AG10803 (cell line): ENCODE data around the gene LDLRAD4.

Experiments
- DNase-seq: peaks from one replicate; pipeline ENCODE4 v3.0.0; 2010; ENCODE audit warnings: low read depth
- H3K4me3 ChIP-seq: 2 replicates; pipeline ENCODE4 v1.5.1; 2011; ENCODE audit warnings: mild to moderate bottlenecking, low read length, control low read depth
- CTCF ChIP-seq: conservative IDR thresholded peaks from 2 replicates; pipeline ENCODE4 v1.5.1; 2011; ENCODE audit warnings: mild to moderate bottlenecking, low read length, control low read depth, inconsistent platforms

LDLRAD4 gene

GRCh38 chr18:13493725-13494124, 275.2 kb downstream of the LDLRAD4 start:
- DNase-seq = no peak
- TF ChIP-seq CTCF = no peak
- no peak overlapping the region for H3K4me3 ChIP-seq

DNA sequence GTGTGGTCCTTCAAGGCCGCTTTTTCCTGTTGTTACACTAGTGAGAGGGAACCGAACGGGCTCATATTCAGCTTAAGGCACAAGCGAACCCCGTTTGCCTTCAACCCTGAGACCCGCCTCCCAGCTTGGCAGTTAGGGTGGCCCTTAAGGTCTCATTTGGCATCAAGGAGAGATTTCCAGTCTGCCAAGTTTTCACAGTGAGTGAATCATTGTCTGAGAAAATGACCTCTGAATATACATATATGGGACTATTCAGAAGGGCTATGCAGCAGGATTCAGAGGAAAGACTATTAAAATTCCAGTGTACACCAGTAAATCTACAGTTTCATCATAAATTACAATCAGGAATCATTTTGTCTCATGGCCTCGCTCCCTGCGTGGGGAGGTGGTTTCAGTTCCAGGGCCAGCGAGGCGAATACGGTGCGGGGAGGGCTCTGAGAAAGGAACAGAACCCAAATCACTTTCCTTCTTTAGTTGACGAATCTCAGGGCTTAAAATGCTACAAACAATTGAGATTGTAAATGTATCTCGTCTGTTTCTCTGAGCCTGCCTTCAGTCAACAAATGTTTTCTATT, 276.4 kb downstream of the LDLRAD4 start:
- TF ChIP-seq CTCF = no peak
- no peak overlapping the region for H3K4me3 ChIP-seq
- no peak for DNase-seq

DNA sequence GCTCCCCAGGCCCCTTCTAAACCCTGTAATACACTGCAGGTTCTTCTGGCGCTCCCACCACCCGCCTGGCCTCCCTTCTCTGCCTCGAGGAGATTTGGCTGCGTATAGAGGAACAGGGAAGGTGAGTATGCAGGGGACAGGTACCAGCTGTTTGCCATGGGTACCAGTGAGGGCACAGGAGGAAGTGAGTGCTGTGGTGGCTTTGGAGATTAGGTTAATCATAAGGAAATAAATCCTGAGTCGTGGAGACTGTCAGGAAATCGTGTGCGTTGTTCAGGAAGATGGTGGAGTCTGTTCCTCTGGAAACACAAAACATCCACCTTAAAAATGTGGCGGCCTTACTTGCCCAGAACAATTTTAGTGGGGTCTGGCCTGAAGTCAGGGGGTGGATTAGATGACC, 277.4 kb downstream of the LDLRAD4 start:
- no peak for DNase-seq
- H3K4me3 ChIP-seq = no peak overlapping the region
- no peak for TF ChIP-seq CTCF

- TF ChIP-seq CTCF = no peak
- no peak overlapping the region for H3K4me3 ChIP-seq
- DNase-seq = no peak
These were observed 278.2 kb downstream of the LDLRAD4 start for GRCh38 chr18:13496691-13497281.

DNA sequence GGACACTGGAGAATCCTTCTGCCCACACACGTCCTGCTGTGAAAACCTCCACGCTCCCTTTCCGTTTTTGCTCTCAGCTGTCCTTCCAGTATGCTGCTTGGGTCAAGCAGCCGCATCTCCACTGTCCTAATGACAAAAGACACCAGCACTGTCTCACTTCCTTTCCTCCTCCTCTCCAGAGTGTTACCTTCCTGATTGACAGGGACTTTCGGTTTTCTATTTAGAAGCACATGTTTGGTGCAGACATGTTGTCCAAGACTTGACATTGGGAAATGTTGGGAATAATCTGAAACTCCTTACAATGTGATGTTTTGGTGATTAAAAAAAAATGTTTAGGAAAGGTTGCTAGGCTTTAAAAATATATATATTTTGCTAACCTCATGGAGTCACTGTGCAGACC, 281.2 kb downstream of the LDLRAD4 start:
- TF ChIP-seq CTCF = no peak
- no peak overlapping the region for H3K4me3 ChIP-seq
- DNase-seq = no peak

GRCh38 chr18:13500227-13500865, 281.8 kb downstream of the LDLRAD4 start:
- peak; percentile 4; the same call in 1 of the 2 replicates for TF ChIP-seq CTCF
- H3K4me3 ChIP-seq = peak overlapping the region; percentile 52
- DNase-seq = peak; percentile 90
